Measurements from ENCODE around the gene DENND1A. TPM values are rescaled to one million over a fixed set of nuclear protein-coding genes. Genes with fewer than 3 reads are reported as not detected.

The DENND1A gene
- total and polyA plus RNA-seq, 2 experiments from 2014 or later = 13.1 to 28.7 TPM

GRCh38 chr9:123710299-123710698 is 219.6 kb downstream of the DENND1A start:
- H3K4me2 ChIP-seq = no peak overlapping the region

GRCh38 chr9:123702483-123702882 is 227.4 kb downstream of the DENND1A start:
- no peaks in the 10 kb centered on the region for H3F3A ChIP-seq (replicated peaks; ENCODE audit: low read depth)
- peaks cover 1% of the 10 kb centered on the region for H3K27me3 Mint-ChIP-seq (ENCODE audit: insufficient read depth, low read depth, poor library complexity)
- H3K4me3 Mint-ChIP-seq = no peak overlapping the region
- H3K36me3 ChIP-seq (ENCODE audit: insufficient read depth) = no peaks in the 10 kb centered on the region
- DNase-seq (ENCODE audit: low spot score) (no peak), ATAC-seq (no peak)
- 0 out of 2 replicates have a peak, but pooled peaks cover 5% of the 10 kb centered on the region for H3K79me2 ChIP-seq (replicated peaks; ENCODE audit: insufficient read depth)
- H3K4me2 ChIP-seq = no peak overlapping the region
- TF ChIP-seq EZH2 (IDR thresholded peaks at IDR 0.05; ENCODE audit: low read depth, unreplicated experiment) = no peak
- TF ChIP-seq CREB1 (CRISPR knock-in tag; IDR thresholded peaks at IDR 0.05; ENCODE audit: low read depth) = no peak
- no peak for TF ChIP-seq REST (IDR thresholded peaks at IDR 0.05; ENCODE audit: unreplicated experiment)
- no peak for TF ChIP-seq ZNF462 (CRISPR knock-in tag; IDR thresholded peaks at IDR 0.05)
- TF ChIP-seq STAT1 (IDR thresholded peaks at IDR 0.05; ENCODE audit: unreplicated experiment) = no peak
- peaks cover 11% of the 10 kb centered on the region; the same call in 2 of the 3 replicates for H3K36me3 Mint-ChIP-seq (ENCODE audit: low read depth)
- no peaks in the 10 kb centered on the region for H3K27me3 ChIP-seq (ENCODE audit: insufficient read depth)
- H3K27ac Mint-ChIP-seq = no peak overlapping the region
- H3K27ac ChIP-seq (ENCODE audit: low read depth) = no peak overlapping the region
- no peak overlapping the region for H2AFZ ChIP-seq
- H3K9me3 Mint-ChIP-seq = peaks cover 13% of the 10 kb centered on the region; the same call in 2 of the 3 replicates
- peaks cover 6% of the 10 kb centered on the region; the same call in 1 of the 2 replicates for H3K4me1 ChIP-seq (ENCODE audit: insufficient read depth)
- H3K4me3 ChIP-seq = no peak overlapping the region
- peaks cover 8% of the 10 kb centered on the region; the same call in 2 of the 3 replicates for H3K4me1 Mint-ChIP-seq
- H3K9me2 ChIP-seq (ENCODE audit: insufficient read depth) = no peaks in the 10 kb centered on the region
- H4K20me1 ChIP-seq (replicated peaks; ENCODE audit: insufficient read depth) = no peaks in the 10 kb centered on the region

More at GRCh38 chr9:123710299-123710698, 219.6 kb downstream of the DENND1A start:
- DNase-seq (ENCODE audit: low spot score) = no peak
- no peak for ATAC-seq
- Histone ChIP-seq H3K79me2 (replicated peaks; ENCODE audit: insufficient read depth) (no peaks in the 10 kb centered on the region), H3K9me2 (ENCODE audit: insufficient read depth) (no peaks in the 10 kb centered on the region), H3K27ac (ENCODE audit: low read depth) (no peak overlapping the region), H3K36me3 (ENCODE audit: insufficient read depth) (no peaks in the 10 kb centered on the region), H2AFZ (no peak overlapping the region), H3K4me3 (no peak overlapping the region), H3F3A (replicated peaks; ENCODE audit: low read depth) (no peaks in the 10 kb centered on the region), H4K20me1 (replicated peaks; ENCODE audit: insufficient read depth) (0 out of 2 replicates have a peak, but pooled peaks cover 4% of the 10 kb centered on the region), H3K27me3 (ENCODE audit: insufficient read depth) (no peaks in the 10 kb centered on the region), H3K4me1 (ENCODE audit: insufficient read depth) (no peaks in the 10 kb centered on the region)
- Mint-ChIP-seq H3K4me3 (no peak overlapping the region), H3K27ac (no peak overlapping the region), H3K4me1 (peaks cover 9% of the 10 kb centered on the region), H3K27me3 (ENCODE audit: insufficient read depth, low read depth, poor library complexity) (no peaks in the 10 kb centered on the region), H3K9me3 (no peaks in the 10 kb centered on the region), H3K36me3 (ENCODE audit: low read depth) (no peaks in the 10 kb centered on the region)
- no peak for TF ChIP-seq EZH2phosphoT487 (IDR thresholded peaks at IDR 0.05; ENCODE audit: unreplicated experiment)
- TF ChIP-seq ZNF114 (CRISPR knock-in tag; IDR thresholded peaks at IDR 0.05) = no peak
- TF ChIP-seq ETS1 (IDR thresholded peaks at IDR 0.05) = no peak
- TF ChIP-seq NANOG (IDR thresholded peaks at IDR 0.05; ENCODE audit: borderline replicate concordance) = no peak
- no peak for TF ChIP-seq POLR2AphosphoS5 (IDR thresholded peaks at IDR 0.05; ENCODE audit: low read depth)
